Amygdala (tissue), 56 donors: ENCODE measurements around the gene CMTM4.
"Not testable (repeated sequence)": the region's sequence is repeated elsewhere in the genome, so short reads cannot be mapped to it uniquely, and the experiment has no call there.

Source experiments
- DNase-seq, 56 donors: peaks; one replicate each; lab custom pipeline; 2025; lab: John Stamatoyannopoulos, UW

The CMTM4 gene

DNA sequence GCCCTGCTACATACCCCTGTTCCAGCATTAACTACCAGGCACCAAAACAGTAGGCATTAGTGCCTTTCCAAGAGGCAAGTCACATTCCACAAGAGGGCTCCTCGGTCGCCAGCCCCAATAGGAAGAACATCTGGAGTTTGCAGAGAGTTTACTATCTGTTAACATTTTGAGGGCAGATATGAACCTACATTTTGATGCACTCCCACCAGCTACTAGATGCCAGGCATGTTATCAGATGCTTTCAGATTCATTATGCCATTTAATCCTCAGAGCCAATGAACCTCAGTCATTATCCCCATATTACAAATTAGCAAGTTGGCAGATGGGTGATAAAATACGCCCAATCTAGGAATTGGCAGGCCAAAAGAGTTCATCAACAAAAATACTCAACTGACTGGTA is 121.5 kb downstream of the CMTM4 start:
- no peak for DNase-seq

DNA sequence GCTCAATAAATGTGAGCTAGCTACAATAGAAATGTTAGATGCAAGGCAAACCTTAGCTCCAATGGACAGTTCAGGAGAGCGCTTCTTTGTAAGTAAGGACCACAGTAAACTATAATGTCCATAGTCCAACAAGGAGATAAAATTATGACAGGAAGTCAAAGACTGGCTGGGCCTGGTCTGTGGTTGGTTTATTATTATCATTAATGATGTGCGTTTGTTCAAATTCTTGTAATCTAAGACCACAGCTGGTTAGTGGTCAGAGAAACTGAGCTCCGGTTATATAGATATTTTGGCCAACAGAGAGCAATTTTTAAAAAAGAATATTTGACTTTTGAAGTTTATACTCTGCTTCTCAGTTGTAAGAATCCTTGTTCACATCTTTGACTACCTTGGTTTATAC is 122.0 kb downstream of the CMTM4 start:
- DNase-seq: no peak

DNA sequence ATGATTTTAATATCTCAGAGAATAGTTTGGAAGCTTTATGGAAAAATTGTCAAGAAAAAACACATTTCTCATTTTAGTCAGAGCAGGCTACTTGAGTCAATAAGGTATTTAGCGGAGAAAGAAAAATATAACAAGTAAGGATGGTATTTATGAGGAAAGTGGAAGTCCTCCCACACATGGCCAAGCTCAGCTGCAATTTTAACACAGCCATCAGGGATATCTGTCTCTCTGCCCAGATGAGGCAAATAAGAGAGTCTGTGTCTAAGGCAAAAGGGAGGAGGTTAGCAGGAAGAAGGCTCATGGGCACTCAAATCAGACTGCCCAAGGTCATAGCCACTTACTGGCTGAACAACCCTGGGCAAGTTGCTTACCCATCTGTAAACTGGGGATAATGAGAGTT is 122.5 kb downstream of the CMTM4 start:
- DNase-seq: no peak

GRCh38 chr16:66572356-66572755 is 124.2 kb downstream of the CMTM4 start:
- DNase-seq: no peak

GRCh38 chr16:66569827-66570405 is 126.6 kb downstream of the CMTM4 start:
- no peak for DNase-seq

- no peak for DNase-seq
Observed at GRCh38 chr16:66569131-66569530, 127.4 kb downstream of the CMTM4 start.

DNA sequence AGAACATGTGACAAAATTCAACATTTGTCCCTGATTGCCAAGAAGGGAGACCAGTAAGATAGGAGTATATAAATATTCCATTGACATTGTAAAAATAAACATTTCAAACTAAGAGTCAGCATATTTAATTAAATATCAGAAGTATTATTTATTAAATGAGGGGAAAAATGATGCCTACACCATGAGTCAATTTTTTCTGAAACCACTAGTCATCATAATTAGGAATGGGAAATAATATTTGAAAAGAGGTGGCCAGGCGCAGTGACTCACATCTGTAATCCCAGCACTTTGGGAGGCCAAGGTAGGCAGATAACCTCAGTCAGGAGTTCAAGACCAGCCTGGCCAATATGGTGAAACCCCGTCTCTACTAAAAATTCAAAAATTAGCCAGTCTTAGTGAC is 128.2 kb downstream of the CMTM4 start:
- DNase-seq: no peak

DNA sequence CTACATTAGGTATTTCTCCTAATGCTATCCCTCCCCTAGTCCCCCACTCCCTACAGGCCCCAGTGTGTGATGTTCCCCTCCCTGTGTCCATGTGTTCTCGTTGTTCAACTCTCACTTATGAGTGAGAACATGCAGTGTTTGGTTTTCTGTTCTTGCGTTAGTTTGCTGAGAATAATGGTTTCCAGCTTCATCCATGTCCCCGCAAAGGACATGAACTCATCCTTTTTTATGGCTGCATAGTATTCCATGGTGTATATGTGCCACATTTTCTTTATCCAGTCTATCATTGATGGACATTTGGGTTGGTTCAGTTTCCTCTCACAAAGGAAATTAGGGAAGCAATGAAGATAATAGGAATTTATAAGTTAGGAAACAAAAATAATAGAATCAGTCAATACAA is 129.3 kb downstream of the CMTM4 start:
- not testable (repeated sequence) for DNase-seq

- DNase-seq: no peak
Observed at GRCh38 chr16:66566051-66566901, 130.3 kb downstream of the CMTM4 start, which contains the start of gene CMTM1. TSS of gene CMTM1 (plus strand) at chr16:66566439. CDS start at chr16:66566514, 75 bp downstream.
